Left lung (tissue), 10 donors: ENCODE data around the gene NR1D2. TPM values are rescaled to one million over a fixed set of nuclear protein-coding genes. Genes with fewer than 3 reads are reported as not detected.
A peak's percentile ranks its signal among the peaks of the same experiment; 100 is the strongest.

Source experiments
- ATAC-seq: fragments of 200-7000 bp; cut with Tn5 transposase; one replicate; pipeline ENCODE4 v1.9.1; 2020; ENCODE audit warnings: moderate library complexity
- DNase-seq, 4 donors: peaks; one replicate each; pipeline ENCODE4 v3.0.0-alpha.2; 2013 to 2020
- H3K27ac ChIP-seq, 2 donors: fragments of 200-600 bp; sonication (generic) in 1 of 2; one replicate each; pipeline versions ENCODE4 v1.5.0 to v1.8.0; 2020 to 2021
- H3K27me3 ChIP-seq, 2 donors: fragments of 200-600 bp; sonication (generic) in 1 of 2; one replicate each; pipeline versions ENCODE4 v1.5.0 to v1.8.0; 2020 to 2021
- H3K36me3 ChIP-seq, 2 donors: fragments of 200-600 bp; sonication (generic) in 1 of 2; one replicate each; pipeline versions ENCODE4 v1.5.0 to v1.8.0; 2020 to 2021
- H3K4me1 ChIP-seq, 2 donors: fragments of 200-600 bp; one replicate each; pipeline ENCODE4 v1.8.0; 2021
- H3K4me3 ChIP-seq, 2 donors: fragments of 200-600 bp; sonication (generic) in 1 of 2; one replicate each; pipeline versions ENCODE4 v1.5.0 to v1.8.0; 2020 to 2021; ENCODE audit warnings: mild to moderate bottlenecking in 1 of 2
- H3K9me3 ChIP-seq, 2 donors: fragments of 200-600 bp; sonication (generic) in 1 of 2; one replicate each; pipeline versions ENCODE4 v1.5.0 to v1.8.0; 2020 to 2021
- CTCF ChIP-seq, 2 donors: fragments of 200-600 bp; sonication (generic) in 1 of 2; IDR thresholded peaks; one replicate each; pipeline versions ENCODE4 v1.5.0 to v1.8.0; 2021; ENCODE audit warnings: antibody characterized with exemption in 2 of 2
- intact Hi-C, 2 donors: fragments of 100-400 bp; cut with DNase I; formaldehyde crosslinking; loops; one replicate each; pipeline versions ENCODE4 v1.11.2 to v1.14.2; 2022
- polyA plus RNA-seq, 6 donors: library from polyadenylated mRNA; unstranded; fragments of 120-200 nt; gene quantifications; one replicate each; pipeline ENCODE4 v1.2.1, GENCODE V29; 2013; ENCODE audit not compliant: insufficient read length in 6 of 6
- total RNA-seq, 2 donors: library from RNA; stranded (reverse); fragmentation: NEBNext Ultra II Directional; extraction: Animal tissue kit (Norgen Biotek cat#: 25700); gene quantifications; one replicate each; pipeline ENCODE4 v1.2.1, GENCODE V29; 2021
- donor health status: DM: no; HTN: yes; CAD: no.
- donor health status: DM: no; HTN: no; CAD: no.

NR1D2 gene
- total and polyA plus RNA-seq, 8 donors, result 18.8 to 45.0 (median 39.2) TPM

GRCh38 chr3:23987356-23987755 is 42.3 kb downstream of the NR1D2 start:
- Histone ChIP-seq H3K27ac (no peak overlapping the region), H3K9me3 (no peaks in the 10 kb centered on the region)
- ATAC-seq, result no peak

GRCh38 chr3:23991306-23991682 is 46.2 kb downstream of the NR1D2 start:
- H3K27me3 ChIP-seq, result no peaks in the 10 kb centered on the region
- TF ChIP-seq CTCF (IDR thresholded peaks at IDR 0.05), result no peak
- H3K4me3 ChIP-seq, result no peak overlapping the region
- H3K9me3 ChIP-seq, result no peaks in the 10 kb centered on the region
- peaks cover 0 to 2% of the 10 kb centered on the region in 2 donors for H3K4me1 ChIP-seq
- ATAC-seq (no peak), DNase-seq (no peak)
- intact Hi-C loops, result loop anchor here in 1 of 2 donors (10.0 kb wide), 1 partner anchor 244 kb away; no protein-coding TSS in a partner anchor
- no peaks in the 10 kb centered on the region for H3K36me3 ChIP-seq
- no peak overlapping the region for H3K27ac ChIP-seq

More at GRCh38 chr3:23987356-23987755, 42.3 kb downstream of the NR1D2 start:
- intact Hi-C loops, result no loop called here
- no peak overlapping the region for H3K4me3 ChIP-seq
- DNase-seq, result no peak
- no peaks in the 10 kb centered on the region for H3K36me3 ChIP-seq
- H3K27me3 ChIP-seq, result no peaks in the 10 kb centered on the region
- TF ChIP-seq CTCF (IDR thresholded peaks at IDR 0.05), result no peak
- peaks cover 0 to 2% of the 10 kb centered on the region in 2 donors for H3K4me1 ChIP-seq

- Histone ChIP-seq H3K4me1 (peaks cover 0 to 2% of the 10 kb centered on the region in 2 donors), H3K27ac (no peak overlapping the region), H3K4me3 (no peak overlapping the region), H3K27me3 (no peaks in the 10 kb centered on the region), H3K36me3 (no peaks in the 10 kb centered on the region), H3K9me3 (no peaks in the 10 kb centered on the region)
- DNase-seq (peak in 1 of 4 donors; percentile 44), ATAC-seq (peak; percentile 53)
- no peak for TF ChIP-seq CTCF (IDR thresholded peaks at IDR 0.05)
- intact Hi-C loops, result loop anchor here in 1 of 2 donors (10.0 kb wide), 1 partner anchor 243 kb away; no protein-coding TSS in a partner anchor
Observed at GRCh38 chr3:23991683-23992628, 46.9 kb downstream of the NR1D2 start.

GRCh38 chr3:23993556-23994243 is 48.6 kb downstream of the NR1D2 start:
- Histone ChIP-seq H3K36me3 (no peaks in the 10 kb centered on the region), H3K27ac (no peak overlapping the region), H3K9me3 (no peaks in the 10 kb centered on the region), H3K4me3 (no peak overlapping the region), H3K27me3 (no peaks in the 10 kb centered on the region), H3K4me1 (no peaks in the 10 kb centered on the region)
- TF ChIP-seq CTCF (IDR thresholded peaks at IDR 0.05), result no peak
- intact Hi-C loops, result loop anchor here in 1 of 2 donors (10.0 kb wide), 1 partner anchor 241 kb away; no protein-coding TSS in a partner anchor
- DNase-seq (no peak), ATAC-seq (no peak)

GRCh38 chr3:23994244-23994569 is 49.1 kb downstream of the NR1D2 start:
- H3K9me3 ChIP-seq, result no peaks in the 10 kb centered on the region
- no peak overlapping the region for H3K4me3 ChIP-seq
- DNase-seq (peak in 2 of 4 donors; percentile 36 to 42), ATAC-seq (no peak)
- H3K27ac ChIP-seq, result no peak overlapping the region
- no peaks in the 10 kb centered on the region for H3K27me3 ChIP-seq
- peaks cover 0 to 5% of the 10 kb centered on the region in 2 donors for H3K4me1 ChIP-seq
- intact Hi-C loops, result loop anchor here in 1 of 2 donors (10.0 kb wide), 1 partner anchor 241 kb away; no protein-coding TSS in a partner anchor
- H3K36me3 ChIP-seq, result no peaks in the 10 kb centered on the region
- TF ChIP-seq CTCF (IDR thresholded peaks at IDR 0.05), result no peak
